A549 (cell line): ENCODE data around the gene FCMR. TPM values are rescaled to one million over a fixed set of nuclear protein-coding genes. Genes with fewer than 3 reads are reported as not detected.
"Not testable (repeated sequence)": the region's sequence is repeated elsewhere in the genome, so short reads cannot be mapped to it uniquely, and the experiment has no call there.

Experiments used
- ATAC-seq, 2 experiments: fragments of 200-7000 bp in 1 of 2; fragments of >200 bp in 1 of 2; cut with Nextera tagmentation in 1 of 2; cut with Tn5 transposase in 1 of 2; 3 replicates each; pipeline versions ENCODE4 v1.8.0 to v1.9.1; 2018 to 2020; ENCODE audit warnings: mild to moderate bottlenecking in 1 of 2, moderate library complexity in 1 of 2
- CTCF ChIA-PET: fragments of 300-600 bp; sonication (Branson Sonifier 250); formaldehyde crosslinking; extraction: SDS; loops from one replicate; lab custom pipeline; 2021; ENCODE audit warnings: antibody characterized with exemption, inconsistent platforms; lab: Yijun Ruan, JAX
- POLR2A ChIA-PET: fragments of 350-600 bp; formaldehyde crosslinking; extraction: SDS; loops from one replicate; lab custom pipeline; 2021; ENCODE audit warnings: antibody characterized with exemption, inconsistent platforms; lab: Yijun Ruan, JAX
- DNase-seq, 2 experiments: peaks; one replicate each; pipeline versions ENCODE4 v3.0.0 to v3.0.0-alpha.2; 2011 to 2016; ENCODE audit warnings: low read depth in 1 of 2, low spot score in 1 of 2
- FAIRE-seq: peaks from 2 replicates; lab custom pipeline; 2011; peaks lifted over from hg19 to GRCh38; lab: Jason Lieb, UNC
- H3K27ac ChIP-seq, 2 experiments: fragments of >200 bp; sonication (Bioruptor Twin); formaldehyde crosslinking; 3 replicates each; pipeline ENCODE4 v1.5.1; 2016 to 2017
- H3K4me1 ChIP-seq: fragments of >200 bp; sonication (Bioruptor Twin); formaldehyde crosslinking; 3 replicates; pipeline ENCODE4 v1.6.1; 2016
- H3K4me2 ChIP-seq: fragments of >200 bp; sonication (Bioruptor Twin); formaldehyde crosslinking; 3 replicates; pipeline ENCODE4 v1.6.1; 2016
- H3K4me3 ChIP-seq: fragments of >200 bp; sonication (Bioruptor Twin); formaldehyde crosslinking; 3 replicates; pipeline ENCODE4 v1.5.1; 2016
- H3K9me3 ChIP-seq: fragments of >200 bp; sonication (Bioruptor Twin); formaldehyde crosslinking; 3 replicates; pipeline ENCODE4 v1.6.1; 2016
- MAFK ChIP-seq: fragments of 450-650 bp; IDR thresholded peaks from 2 replicates; pipeline ENCODE4 v1.6.1; 2014; ENCODE audit not compliant: partially characterized antibody
- WGBS: methylation state at CpG from one replicate; pipeline ENCODE4 v1.1.6; 2017; ENCODE audit errors: missing lambda C conversion rate; 5-methylcytosine and 5-hydroxymethylcytosine counted together
- polyA plus RNA-seq, 4 experiments: library from polyadenylated mRNA; depleted of rRNA in 3 of 4; stranded (reverse); fragments of >200 nt; fragmentation: RNase III in 1 of 4; extraction: RNeasy Plus Mini Kit Qiagen cat#74134 plus additional on column Dnase treatment in 1 of 4; gene quantifications; 2 replicates in 3 of 4; 3 replicates in 1 of 4; pipeline ENCODE4 v1.2.3, GENCODE V29; 2011 to 2017

The FCMR gene
- polyA plus RNA-seq, 2 of the 4 experiments (the other 2 are of a cell fraction), result 0.19 to 0.93 TPM

- FAIRE-seq, result no peak
- WGBS, result 49% methylated on average over 3 of the region's 3 CpGs
- Histone ChIP-seq H3K4me3 (no peak overlapping the region), H3K27ac (no peak overlapping the region), H3K9me3 (peaks cover 18% of the 10 kb centered on the region), H3K4me2 (no peak overlapping the region), H3K4me1 (no peaks in the 10 kb centered on the region)
- CTCF ChIA-PET, result interaction anchor here (1.7 to 2.6 kb wide), 3 partner anchors 10 to 127 kb away, joined by 7 to 11 read pairs (median 7); partner anchors contain the start of gene IL20
- no peak for TF ChIP-seq MAFK
- POLR2A ChIA-PET, result no interaction called here
- no peak for ATAC-seq
- no peak for DNase-seq
Measured at GRCh38 chr1:206854401-206855129, 67.2 kb downstream of the FCMR start.

DNA sequence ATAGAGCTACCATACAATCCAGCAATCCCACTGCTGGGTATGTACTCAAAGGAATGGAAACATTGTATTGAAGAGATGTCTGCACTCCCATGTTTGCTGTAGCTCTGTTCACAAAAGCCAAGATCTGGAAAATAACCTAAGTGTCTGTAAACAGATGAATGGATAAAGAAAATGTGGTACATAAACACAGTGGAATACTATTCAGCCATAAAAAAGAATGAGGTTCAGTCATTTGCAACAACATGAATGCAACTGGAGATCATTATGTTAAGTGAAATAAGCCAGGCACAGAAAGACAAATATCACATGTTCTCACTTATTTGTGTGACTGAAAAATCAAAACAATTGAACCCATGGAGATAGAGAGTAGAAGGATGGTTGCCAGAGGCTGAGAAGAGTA, 68.0 kb downstream of the FCMR start:
- CTCF ChIA-PET, result interaction anchor here (1.9 kb wide), 1 partner anchor 59 kb away, joined by 11 read pairs; no protein-coding TSS in a partner anchor
- ATAC-seq, POLR2A ChIA-PET, DNase-seq, FAIRE-seq, H3K27ac ChIP-seq, H3K4me1 ChIP-seq, H3K4me2 ChIP-seq, H3K4me3 ChIP-seq: not testable (repeated sequence)
- H3K9me3 ChIP-seq, result peaks cover 18% of the 10 kb centered on the region

Other genes with a start within 250 kb of the FCMR start
- gene MAPKAPK2, start 237.0 kb downstream of the FCMR start, polyA plus RNA-seq (2011; rRNA removed), result 37.2 and 48.5 TPM in 2 replicates
- 36.5 to 43.8 TPM (median 43.0 TPM) in 3 replicates for gene MAPKAPK2, start 237.0 kb downstream of the FCMR start, polyA plus RNA-seq (2017; fragmentation: RNase III; extraction: RNeasy Plus Mini Kit Qiagen cat#74134 plus additional on column Dnase treatment)
- not detected in 2 replicates for gene IL19, start 151.2 kb downstream of the FCMR start, polyA plus RNA-seq (2011; rRNA removed)
- not detected in 3 replicates for gene IL19, start 151.2 kb downstream of the FCMR start, polyA plus RNA-seq (2017; fragmentation: RNase III; extraction: RNeasy Plus Mini Kit Qiagen cat#74134 plus additional on column Dnase treatment)
- gene IL10, start 149.4 kb downstream of the FCMR start, polyA plus RNA-seq (2011; rRNA removed), result not detected in 2 replicates
- gene IL10, start 149.4 kb downstream of the FCMR start, polyA plus RNA-seq (2017; fragmentation: RNase III; extraction: RNeasy Plus Mini Kit Qiagen cat#74134 plus additional on column Dnase treatment), result not detected in 3 replicates
- gene IL20, start 56.3 kb downstream of the FCMR start, polyA plus RNA-seq (2011; rRNA removed), result 0.05 and 0.13 TPM in 2 replicates
- gene IL20, start 56.3 kb downstream of the FCMR start, polyA plus RNA-seq (2017; fragmentation: RNase III; extraction: RNeasy Plus Mini Kit Qiagen cat#74134 plus additional on column Dnase treatment), result not detected in 3 replicates
- 0.04 and 0.12 TPM in 2 replicates for gene IL24, start 24.5 kb downstream of the FCMR start, polyA plus RNA-seq (2011; rRNA removed)
- gene IL24, start 24.5 kb downstream of the FCMR start, polyA plus RNA-seq (2017; fragmentation: RNase III; extraction: RNeasy Plus Mini Kit Qiagen cat#74134 plus additional on column Dnase treatment), result 0.07 TPM in 1 of 3 replicates, not detected in the others
- gene PIGR, start 24.5 kb upstream of the FCMR start, polyA plus RNA-seq (2011; rRNA removed), result 0.01 and 0.03 TPM in 2 replicates
- not detected in 3 replicates for gene PIGR, start 24.5 kb upstream of the FCMR start, polyA plus RNA-seq (2017; fragmentation: RNase III; extraction: RNeasy Plus Mini Kit Qiagen cat#74134 plus additional on column Dnase treatment)
- gene FCAMR, start 48.5 kb upstream of the FCMR start, polyA plus RNA-seq (2011; rRNA removed), result not detected in 2 replicates
- not detected in 3 replicates for gene FCAMR, start 48.5 kb upstream of the FCMR start, polyA plus RNA-seq (2017; fragmentation: RNase III; extraction: RNeasy Plus Mini Kit Qiagen cat#74134 plus additional on column Dnase treatment)
- 2.0 and 2.2 TPM in 2 replicates for gene C1orf116, start 110.8 kb upstream of the FCMR start, polyA plus RNA-seq (2011; rRNA removed)
- 3.2 to 3.6 TPM (median 3.4 TPM) in 3 replicates for gene C1orf116, start 110.8 kb upstream of the FCMR start, polyA plus RNA-seq (2017; fragmentation: RNase III; extraction: RNeasy Plus Mini Kit Qiagen cat#74134 plus additional on column Dnase treatment)
- gene YOD1, start 129.3 kb upstream of the FCMR start, polyA plus RNA-seq (2011; rRNA removed), result 6.9 and 7.0 TPM in 2 replicates
- 9.5 to 10.3 TPM (median 10.3 TPM) in 3 replicates for gene YOD1, start 129.3 kb upstream of the FCMR start, polyA plus RNA-seq (2017; fragmentation: RNase III; extraction: RNeasy Plus Mini Kit Qiagen cat#74134 plus additional on column Dnase treatment)
- 6.8 and 7.4 TPM in 2 replicates for gene PFKFB2, start 131.3 kb upstream of the FCMR start, polyA plus RNA-seq (2011; rRNA removed)
- 7.6 to 8.4 TPM (median 8.1 TPM) in 3 replicates for gene PFKFB2, start 131.3 kb upstream of the FCMR start, polyA plus RNA-seq (2017; fragmentation: RNase III; extraction: RNeasy Plus Mini Kit Qiagen cat#74134 plus additional on column Dnase treatment)
- 0.57 and 0.74 TPM in 2 replicates for gene C4BPB, start 166.9 kb upstream of the FCMR start, polyA plus RNA-seq (2011; rRNA removed)
- 4.9 to 9.5 TPM (median 5.1 TPM) in 3 replicates for gene C4BPB, start 166.9 kb upstream of the FCMR start, polyA plus RNA-seq (2017; fragmentation: RNase III; extraction: RNeasy Plus Mini Kit Qiagen cat#74134 plus additional on column Dnase treatment)
- gene C4BPA, start 182.3 kb upstream of the FCMR start, polyA plus RNA-seq (2011; rRNA removed), result 3.6 and 4.9 TPM in 2 replicates
- gene C4BPA, start 182.3 kb upstream of the FCMR start, polyA plus RNA-seq (2017; fragmentation: RNase III; extraction: RNeasy Plus Mini Kit Qiagen cat#74134 plus additional on column Dnase treatment), result 0.92 to 1.4 TPM (median 1.0 TPM) in 3 replicates